ENCODE results near the gene RPS27. TPM values are rescaled to one million over a fixed set of nuclear protein-coding genes. Genes with fewer than 3 reads are reported as not detected.

Gene RPS27
- total RNA-seq: 348 and 1,017 TPM in 2 replicates

DNA sequence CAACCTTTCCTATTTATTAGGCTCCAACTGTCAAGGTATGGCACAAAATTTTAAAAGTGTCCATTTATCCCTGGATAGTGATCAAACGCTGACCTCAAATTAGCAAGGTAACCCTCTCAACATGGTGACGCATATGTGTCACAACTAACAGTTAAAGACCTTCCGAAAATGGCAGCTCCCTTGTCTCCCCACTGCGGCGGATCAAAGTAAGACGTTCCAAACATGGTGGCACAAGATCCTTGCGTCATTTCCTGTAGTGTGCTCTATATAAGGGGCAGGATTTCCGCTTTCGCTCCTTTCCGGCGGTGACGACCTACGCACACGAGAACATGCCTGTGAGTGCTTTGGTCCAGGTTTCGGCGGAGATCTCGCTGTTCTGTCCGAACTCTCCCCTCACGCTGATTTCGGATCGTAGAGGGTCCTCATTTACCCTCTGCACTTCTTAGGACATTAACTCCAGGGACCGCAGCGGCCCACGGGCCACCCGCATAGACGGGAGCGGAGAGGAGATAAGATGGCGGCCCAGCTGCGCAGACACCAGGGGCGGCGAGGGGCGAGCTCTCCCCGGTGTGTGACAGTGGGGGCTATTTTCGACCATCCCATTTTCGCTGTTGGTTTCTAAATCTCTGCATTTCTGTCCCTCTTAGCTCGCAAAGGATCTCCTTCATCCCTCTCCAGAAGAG lies at the start of gene RPS27:
RPS27 (plus strand) TSS at position 295 of the 683 bp plus-strand sequence; CDS start at position 330, 35 bp downstream.
- DNase-seq: peak; percentile 98

DNA sequence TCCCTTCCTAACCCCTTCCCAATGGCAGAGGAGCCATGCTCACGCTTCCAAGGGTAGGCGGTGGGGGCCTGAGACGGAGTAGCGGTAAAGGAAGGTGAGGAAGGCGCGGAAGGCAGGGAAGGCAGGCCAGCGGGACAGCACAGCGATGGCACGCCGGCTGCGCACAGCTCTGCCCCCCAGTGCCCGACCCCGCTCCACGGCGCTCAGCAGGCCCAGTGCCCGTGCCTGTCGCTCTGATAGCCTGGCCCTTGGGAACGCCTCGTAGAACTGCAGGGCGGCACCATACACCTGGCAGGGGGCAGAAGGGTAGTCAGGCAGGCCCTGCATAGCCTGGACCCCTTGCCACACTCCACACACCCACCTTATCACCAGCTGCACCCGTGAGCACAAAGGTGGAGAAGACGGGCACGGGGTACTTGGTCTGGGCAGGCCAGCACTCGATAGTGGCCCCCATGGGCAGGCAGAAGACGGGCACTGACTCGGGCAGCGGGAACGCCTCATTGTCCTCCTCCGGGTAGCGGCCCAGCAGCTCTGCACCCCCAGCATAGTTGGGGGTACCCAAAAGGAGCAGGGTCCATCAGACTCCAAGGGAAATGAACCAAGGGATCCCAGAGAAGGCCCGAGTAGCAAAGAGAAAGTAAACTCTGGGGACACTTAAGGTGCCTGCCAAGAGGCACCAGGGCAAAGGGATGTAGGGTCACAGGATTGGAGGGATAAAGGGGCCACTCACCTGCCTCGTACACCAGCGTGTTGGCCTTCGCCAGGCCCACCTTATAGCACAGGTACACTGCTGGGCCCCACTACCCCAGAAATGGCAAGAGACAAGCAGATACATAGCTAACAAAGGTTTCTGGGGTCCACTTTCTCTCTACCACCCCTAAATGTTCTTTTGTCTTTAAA lies 48.5 kb upstream of the RPS27 start:
- DNase-seq: no peak

DNA sequence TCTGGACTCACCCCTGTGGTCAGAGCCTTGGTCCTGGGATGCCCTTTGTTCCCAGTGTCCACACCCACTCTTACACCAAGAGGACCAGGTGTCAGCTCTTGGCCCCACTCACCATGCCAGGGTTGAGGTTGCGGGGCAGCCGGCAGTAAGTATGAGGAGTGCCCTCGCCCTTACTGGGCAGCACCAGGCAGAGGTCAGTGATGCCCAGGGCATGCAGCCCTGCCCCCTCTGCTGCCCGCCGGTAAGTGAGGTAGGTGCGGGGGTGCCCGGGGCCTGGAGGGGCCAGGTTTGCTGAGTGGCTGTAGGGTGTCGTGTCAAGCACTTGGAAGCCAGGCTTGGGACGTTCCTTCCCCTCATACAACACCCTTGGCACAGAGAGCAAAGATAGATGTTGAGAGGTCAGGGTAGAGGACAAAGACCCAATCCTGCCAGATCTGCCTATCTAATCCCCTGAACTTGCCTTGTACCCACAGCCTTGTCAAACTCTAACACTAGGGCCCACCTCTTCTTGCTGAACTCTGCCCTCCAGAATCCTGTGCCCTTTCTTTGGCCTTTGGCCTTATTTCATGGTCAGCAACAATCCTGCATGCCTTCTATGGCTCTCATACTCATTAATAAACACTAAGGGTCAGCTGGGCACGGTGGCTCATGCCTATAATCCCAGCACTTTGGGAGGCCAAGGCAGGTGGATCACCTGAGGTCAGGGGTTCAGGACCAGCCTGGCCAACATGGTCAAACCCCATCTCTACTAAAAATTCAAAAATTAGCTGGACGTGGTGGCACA lies 47.6 kb upstream of the RPS27 start:
- no peak for DNase-seq

DNA sequence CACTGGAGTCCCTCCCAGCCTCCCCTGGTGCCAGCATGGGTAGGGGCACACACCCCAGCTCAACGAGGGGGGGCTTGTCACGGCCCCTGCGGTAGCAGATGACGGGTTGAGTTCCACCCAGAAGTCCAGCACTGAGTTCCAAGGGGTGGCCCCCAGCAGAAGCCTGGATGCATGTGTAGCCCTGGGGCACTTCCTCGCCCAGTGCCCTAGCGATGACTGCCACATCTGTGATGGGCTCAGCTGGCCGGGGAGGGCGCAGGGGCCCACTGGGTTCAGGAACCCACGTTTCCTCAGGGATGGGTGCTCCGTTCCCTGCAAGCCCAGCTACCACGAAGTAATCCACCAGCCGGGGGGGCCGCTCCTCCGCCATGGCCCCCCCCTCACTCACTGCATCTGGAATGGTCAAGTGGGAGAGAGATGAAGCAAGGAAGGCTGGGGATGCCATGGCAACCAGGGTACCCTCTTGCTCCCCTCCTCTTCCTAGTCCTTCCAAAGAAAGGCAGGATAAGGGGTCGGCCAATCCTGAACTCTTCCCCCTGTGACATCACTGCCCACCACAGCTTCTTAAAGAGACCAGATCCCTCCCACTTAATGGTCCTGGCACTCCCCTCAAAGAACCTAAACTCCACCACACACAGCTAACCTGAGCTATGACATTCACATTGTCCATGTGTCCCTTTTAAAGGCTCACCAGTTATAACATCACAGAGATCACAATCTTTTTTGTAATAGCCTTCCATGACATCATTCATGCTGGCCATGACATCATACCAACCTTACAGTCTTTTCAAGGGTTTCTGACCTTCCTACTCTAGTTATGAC lies 46.3 kb upstream of the RPS27 start:
- DNase-seq: no peak

DNA sequence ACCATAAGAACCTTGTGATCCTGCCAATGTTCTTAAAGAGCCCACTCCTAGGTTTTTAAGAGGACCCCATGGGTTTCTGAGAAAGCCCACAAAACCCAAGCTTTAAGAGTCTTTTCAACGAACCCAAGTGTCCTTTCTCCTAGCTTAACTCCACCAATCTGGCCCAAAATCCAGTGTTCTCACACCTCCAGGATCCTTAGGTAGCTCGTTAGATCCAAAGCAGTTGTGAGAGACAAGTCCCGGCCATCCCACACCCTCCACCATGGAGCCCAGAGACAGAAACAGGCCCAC lies 45.8 kb upstream of the RPS27 start:
- DNase-seq: no peak

DNA sequence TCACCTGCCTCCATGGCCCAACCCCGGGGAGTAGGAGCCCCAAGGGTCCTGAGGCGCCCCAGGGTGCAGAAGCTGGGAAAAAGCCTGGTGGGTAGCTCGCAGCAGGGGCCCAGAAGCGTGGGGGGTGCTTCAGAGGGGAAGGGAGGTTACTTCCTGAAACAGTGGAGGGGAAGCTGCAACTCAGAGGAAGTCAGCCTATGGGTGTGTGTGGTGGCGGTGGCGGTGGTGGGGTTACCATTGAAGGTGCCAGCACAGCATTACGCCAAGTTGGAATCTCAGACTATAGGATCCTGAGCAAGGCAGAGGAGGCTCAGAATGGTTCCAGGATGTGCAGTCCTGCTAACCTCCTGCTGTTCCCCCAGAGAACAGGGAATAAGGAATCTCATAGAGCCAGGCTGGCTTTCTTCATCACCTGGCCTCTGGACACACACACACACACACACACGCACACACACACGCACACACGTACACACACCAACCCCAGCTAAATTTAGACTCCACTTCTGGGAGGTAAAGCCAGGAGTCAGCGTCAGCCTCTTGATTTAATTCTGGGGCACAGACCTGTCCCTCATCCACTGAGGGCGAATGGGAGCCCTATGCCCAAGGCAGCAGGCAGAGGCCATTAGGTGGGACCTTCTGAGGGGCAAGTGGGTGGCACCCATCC lies 45.3 kb upstream of the RPS27 start:
- peak; percentile 57 for DNase-seq

DNA sequence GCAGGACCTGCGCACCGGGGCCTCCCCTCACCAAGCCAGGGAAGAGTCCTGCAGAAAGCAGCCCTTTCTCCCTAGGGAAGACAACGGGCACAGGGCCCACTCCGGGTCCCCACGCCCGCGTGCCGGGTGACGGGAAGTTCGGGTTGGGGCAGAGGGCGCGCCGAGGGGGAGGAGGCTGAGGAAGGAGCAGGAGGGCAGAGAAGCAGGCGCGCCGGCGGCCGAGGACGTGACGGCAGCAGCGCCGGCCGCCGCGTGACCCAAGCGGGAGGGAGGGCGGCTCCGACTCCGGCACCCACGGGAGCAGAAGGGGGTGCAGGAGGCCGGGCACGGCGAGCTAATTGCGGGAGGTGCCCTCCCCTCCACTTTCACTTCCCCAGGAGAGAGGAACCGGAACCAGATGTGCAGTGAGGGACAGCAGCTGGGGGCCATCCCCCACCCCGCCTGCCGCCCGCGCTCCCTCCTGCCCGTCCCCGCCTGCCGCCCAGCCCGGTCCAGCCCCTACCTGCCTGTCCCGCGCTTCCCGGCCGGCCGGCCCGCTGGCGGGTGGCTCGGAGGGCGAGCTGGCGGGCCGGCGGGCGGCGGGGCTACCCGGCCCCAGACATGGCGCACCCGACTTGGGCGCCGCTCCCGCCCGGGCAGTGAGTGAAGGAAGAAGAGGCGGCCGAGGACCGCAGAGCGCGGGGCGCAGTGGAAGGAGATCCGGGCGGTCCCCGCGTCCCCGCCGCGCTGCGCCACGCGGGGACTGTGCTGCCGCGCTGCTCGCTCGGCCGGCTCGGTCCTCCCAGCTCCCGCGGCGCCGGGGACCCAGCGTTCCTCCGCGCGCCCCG lies 44.6 kb upstream of the RPS27 start:
- DNase-seq: peak; percentile 85

DNA sequence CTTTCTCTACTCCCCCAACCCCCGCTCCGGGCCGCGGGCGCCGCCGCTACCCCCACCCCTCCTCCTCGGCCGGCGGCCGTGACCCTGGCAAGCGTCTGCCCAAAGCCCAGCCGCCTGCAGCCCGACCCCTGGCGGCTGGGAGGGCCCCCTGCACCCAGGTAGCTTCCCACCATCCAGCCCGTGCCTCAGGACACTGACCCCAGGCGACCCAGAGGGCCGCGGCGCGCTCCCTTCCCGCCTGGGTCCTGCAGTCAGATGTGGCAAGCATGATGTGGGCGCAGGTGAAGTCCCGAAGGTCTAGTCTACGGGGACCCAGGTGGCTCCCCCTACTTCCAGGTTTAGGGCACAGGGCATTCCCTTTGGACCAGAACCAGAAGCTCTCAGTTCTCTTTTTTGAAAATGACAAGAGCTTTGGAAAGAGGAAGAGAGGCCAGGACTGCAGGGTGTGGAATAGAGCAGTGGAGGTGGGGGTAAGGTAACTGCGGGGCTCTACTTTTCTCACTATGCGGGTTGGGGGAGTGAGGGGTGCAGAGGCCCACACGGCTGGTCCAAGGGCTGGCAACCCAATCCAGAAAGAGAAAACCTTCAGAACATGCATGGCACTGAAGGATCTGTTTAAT lies 43.8 kb upstream of the RPS27 start, which contains the start of gene DENND4B:
DENND4B (minus strand) TSS at position 97 of the 620 bp plus-strand sequence. CDS start 2,344 bp downstream, outside the sequence.
- peak; percentile 89 for DNase-seq

DNA sequence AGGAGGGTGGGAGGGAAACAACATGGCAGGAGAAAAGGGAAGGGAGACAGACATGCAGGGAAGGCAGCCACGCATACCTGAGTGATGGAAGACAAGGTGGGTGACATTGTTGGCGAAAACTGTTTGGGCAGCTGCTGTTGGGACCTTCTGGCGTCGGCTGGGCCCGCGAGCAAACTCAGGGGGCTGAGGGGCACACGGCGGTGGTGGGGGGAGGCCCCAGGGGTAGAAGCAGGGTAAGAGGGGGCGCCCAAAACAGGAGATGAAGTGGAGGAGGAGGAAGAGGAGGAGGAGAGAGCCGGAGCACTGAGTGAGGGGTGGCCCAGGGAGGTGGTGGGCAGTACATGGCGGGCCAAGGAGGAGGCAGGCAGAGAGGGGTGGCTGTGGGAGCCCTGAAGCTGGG lies 39.4 kb upstream of the RPS27 start:
- no peak for DNase-seq

DNA sequence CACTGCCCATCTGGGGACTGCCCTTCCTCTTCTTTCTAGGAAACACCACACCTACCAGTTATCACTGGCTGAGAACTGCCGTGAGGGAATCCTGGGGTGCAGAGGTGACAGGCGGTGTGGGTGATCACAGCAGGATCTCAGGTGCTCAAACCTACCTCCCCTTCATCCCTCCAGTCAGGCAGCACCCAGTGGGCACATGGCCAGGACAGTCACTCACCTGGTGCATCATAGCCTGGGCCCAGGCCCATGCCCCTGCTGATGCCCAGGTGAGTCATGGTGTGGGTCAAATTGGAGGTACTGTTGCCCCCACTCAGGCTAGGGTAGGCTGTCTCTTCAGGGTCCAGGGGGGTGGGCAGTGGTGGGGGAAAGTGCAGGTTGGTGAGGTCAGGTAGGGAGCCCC lies 38.8 kb upstream of the RPS27 start:
- DNase-seq: no peak

DNA sequence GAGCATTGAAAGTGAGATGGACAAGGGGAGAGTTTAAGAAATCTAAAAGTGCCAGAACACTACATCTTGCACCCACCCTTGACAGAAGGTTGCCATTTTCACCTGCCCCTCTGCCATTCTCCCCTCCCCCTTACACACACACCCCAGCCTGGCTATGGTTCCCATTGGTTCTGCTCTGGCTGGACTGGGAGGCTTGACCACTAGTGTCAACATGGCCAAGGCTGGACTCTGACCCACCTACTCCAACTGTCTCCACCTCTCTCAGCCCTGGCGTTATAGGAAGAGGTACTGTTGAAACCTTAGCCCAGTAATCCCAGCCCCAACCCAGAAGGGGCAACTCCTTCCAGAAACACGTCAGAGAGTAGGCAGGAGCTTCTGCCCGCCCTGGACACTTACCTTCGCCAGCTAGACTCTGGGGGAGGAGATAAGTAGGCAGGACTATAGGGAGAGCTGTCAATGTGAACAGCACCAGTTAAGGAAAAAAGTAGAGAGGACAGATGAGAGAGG lies 36.6 kb upstream of the RPS27 start:
- no peak for DNase-seq

DNA sequence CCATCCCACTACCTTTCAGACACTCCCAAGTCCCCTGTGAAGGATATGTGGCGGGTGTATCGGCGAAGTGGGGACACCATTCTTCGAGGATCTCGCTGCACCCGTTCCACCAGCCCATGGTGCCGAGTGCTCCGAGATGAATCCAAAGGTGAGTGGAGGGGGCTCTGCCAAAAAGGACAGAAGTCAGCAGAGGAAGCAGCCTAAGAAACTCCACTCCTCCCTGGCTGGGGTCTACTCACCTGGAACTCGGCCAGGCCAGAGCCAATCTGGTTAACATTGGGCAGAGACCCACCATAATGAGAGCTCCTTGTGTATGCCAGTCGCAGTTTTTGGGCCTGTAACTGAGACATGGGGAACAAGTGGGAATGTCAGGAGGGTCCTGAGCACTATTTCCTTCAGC lies 35.7 kb upstream of the RPS27 start:
- DNase-seq: no peak

DNA sequence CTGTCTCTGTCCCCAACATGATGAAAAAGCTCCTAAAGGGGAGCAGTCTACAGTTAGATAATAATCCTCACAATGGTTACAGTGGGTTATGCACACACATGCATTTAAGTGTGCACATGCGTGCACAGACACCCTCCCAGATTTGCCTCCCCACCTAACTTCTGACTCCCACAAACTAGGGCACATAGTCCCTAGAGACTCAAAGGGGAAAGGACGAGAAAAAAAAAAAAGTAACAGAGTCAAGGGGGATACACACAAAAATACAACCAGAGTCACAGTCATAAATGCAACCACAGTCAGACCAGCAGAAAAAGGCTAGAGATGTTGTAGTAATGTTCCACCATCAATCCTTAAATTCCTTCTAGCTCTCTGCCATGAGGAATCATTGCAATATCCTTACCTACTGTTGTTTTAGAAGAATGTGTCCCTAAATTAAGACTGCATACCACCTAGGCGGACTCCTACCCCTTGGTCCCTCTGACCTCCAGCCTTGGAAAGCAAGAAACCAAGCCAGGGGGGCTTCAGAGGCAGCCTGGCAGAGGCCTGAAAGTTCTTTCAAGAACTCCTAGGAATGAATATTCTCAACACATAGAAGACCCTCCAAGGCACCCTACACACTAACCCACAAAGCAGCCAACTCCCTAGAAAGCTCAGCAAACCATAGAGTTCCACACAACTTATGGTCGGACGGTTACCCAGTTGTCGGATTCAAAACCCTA lies 33.4 kb upstream of the RPS27 start:
- no peak for DNase-seq

DNA sequence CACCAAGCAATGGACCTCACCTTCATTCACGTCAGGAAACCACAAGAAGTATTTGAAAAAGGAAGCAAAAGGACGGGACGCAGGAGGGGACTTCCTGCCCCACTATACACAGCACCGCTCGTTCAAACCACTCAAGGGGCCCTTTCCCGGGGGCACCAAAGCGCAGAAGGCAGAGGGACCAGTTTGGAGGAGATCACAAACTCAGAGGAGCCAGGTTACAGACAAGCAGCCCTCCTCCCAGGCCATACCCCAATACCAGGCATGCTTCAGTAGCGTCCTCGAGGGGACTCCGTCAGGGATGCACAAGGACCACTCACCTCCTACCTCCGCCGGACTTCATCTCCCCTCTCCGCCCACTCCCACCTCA lies 32.8 kb upstream of the RPS27 start:
- DNase-seq: peak; percentile 29

DNA sequence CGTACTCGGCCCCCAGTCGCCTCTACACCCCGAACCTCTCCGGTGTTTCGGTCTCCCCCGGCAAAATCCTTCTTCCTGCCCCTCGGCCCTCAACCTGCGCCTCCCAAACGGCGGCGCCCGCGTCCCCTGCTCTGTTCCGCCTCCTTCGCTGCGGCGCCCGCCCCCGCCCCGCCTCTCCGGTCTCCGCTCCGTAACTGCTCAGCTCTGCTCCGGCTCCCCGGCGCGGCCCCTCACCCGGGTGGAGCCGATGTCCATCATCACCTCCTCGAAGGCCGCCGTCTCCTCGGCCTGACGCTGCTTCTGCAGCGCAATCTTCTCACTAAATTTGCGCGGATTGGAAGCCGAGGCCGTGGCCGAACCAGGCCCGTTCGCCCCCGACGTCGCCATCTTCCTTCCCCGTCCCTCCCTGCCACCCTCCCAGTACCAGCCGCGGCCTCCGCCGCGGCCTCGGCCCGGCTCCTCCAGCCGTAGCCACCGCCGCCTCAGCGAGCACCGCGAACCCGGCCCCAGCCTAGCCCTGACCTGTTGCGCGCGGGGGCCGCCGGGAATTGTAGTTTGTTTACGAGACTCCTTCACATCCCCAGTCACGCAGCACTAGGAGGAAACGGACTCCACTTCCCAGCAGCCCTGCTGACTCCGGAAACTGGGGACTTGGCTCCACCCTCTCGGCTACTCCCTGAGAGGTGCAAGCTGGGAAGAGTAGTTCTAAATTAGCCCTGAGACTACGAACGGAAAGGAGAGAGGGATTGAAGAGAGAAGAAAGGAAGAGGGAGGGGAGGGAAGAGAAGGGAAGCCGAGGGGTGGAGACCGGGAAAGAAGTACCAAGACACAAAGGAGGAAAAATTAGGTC lies 32.2 kb upstream of the RPS27 start, which contains the start of gene CRTC2:
CRTC2 (minus strand) TSS at position 502 of the 850 bp plus-strand sequence; CDS start at position 387, 115 bp downstream.
- DNase-seq: peak; percentile 98

DNA sequence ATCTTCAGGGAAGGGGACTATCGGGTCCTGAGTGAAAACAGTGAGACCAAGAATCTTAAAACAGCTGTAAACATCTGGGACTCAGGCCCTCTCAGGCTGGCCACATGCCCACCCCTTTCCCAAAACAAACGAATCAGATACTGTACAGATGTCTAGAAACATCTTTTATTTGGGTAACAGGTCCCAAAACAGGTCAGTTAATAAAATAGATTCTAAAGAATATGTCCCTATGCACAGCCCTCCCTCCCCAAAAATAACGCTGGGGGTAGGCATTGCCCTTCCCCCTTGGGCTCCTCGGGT lies 31.7 kb upstream of the RPS27 start:
- DNase-seq: no peak

DNA sequence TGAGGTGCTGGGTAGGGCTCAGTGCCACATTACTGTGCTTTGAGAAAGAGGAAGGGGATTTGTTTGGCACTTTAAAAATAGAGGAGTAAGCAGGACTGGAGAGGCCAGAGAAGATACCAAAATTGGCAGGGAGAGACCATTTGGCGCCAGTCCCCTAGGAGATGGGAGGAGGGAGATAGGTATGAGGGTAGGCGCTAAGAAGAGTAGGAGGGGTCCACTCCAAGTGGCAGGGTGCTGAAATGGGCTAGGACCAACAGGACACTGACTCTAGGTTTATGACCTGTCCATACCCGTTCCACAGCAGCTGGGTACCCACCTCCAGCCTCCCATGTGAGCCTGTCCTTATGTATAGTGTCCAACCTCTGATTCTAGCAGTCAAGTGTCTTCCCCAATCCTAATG lies 31.1 kb upstream of the RPS27 start:
- no peak for DNase-seq

DNA sequence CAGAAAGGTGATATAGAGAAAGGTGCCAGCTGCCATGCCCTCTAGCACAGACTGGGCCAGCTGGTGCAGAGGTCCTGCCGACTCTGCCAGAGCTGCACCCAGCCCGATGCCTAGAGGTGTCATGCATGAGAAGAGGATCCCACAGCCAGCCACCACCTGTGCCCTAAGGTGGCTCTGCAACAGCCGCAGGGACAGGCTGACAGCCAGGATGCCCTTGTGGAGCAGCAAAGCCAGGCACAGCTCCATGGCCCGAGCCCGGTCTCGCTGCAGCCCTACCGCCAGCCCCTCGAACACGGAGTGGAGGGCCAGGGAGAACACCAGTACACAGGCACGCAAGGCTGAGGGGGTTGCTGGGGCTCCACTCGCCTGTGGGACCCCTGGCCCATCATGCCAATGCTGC lies 30.4 kb upstream of the RPS27 start:
- no peak for DNase-seq

DNA sequence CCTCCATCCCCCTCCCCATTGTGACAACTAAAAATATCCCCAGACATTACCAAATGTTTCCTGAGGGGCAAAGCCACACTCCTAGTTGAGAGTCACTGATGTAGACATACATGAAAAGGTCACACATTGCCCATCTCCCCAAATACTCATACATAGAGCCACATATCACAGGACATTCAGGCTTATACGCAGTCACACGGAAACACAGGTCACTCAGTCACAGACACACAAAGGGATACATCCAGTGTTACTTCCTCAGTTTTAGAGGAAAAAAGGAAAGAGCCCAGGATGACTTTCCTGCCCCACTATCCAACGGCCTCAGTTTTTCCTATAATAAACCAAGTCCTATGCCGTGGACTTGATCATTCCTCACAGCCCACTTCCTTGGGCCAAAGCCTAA lies 29.1 kb upstream of the RPS27 start:
- DNase-seq: no peak

All from dermis blood vessel endothelial cell (primary cell).